SK-N-MC (cell line): ENCODE measurements around the gene TBC1D10B.

Experiments
- EZH2 ChIP-seq: fragments of 200-600 bp; sonication (generic); IDR thresholded peaks from one replicate; pipeline ENCODE4 v1.6.1; 2017; ENCODE audit warnings: antibody characterized with exemption
- POLR2AphosphoS5 ChIP-seq: IDR thresholded peaks from 2 replicates; pipeline ENCODE4 v1.6.1; 2012; ENCODE audit warnings: mild to moderate bottlenecking, low read depth, low read length, borderline replicate concordance

DNA sequence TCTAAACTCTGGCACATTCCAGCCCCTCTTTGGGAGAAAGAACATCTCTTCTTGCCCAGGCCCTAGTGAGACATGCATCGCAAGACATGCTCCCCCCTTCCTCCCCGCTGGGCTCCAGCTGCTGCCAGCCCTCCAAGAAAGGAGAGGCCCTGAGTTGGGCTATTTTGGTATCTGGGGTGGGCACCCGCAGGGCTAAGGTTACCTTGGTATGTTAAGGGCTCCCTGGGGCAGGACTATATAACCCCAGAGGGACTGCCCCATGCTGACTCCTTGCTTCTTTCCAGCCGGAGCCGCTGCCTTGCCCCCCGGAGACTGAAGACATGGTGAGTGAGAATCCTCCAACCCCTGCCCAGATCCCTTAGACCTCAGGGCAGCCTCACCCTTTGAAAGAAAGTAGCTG, 4.2 kb upstream of the TBC1D10B start, which contains the start of gene MYL11:
- no peak for TF ChIP-seq POLR2AphosphoS5
- TF ChIP-seq EZH2, result no peak
